ENCODE data around the gene NPTX2. TPM values are rescaled to one million over a fixed set of nuclear protein-coding genes. Genes with fewer than 3 reads are reported as not detected.

NPTX2 gene
- total RNA-seq, 1 experiment from 2014 or later: not detected

GRCh38 chr7:98599886-98600285 is 17.2 kb upstream of the NPTX2 start:
- TF ChIP-seq JUND (IDR thresholded peaks at IDR 0.05) (no peak), ZNF274 (IDR thresholded peaks at IDR 0.05; ENCODE audit: low read depth, low read length) (no peak), POLR2A (IDR thresholded peaks at IDR 0.05; ENCODE audit: borderline replicate concordance, extremely low read depth, insufficient read depth, insufficient read length) (no peak), MAX (IDR thresholded peaks at IDR 0.05) (no peak), EGR1 (IDR thresholded peaks at IDR 0.05; ENCODE audit: low read depth) (no peak), CEBPB (IDR thresholded peaks at IDR 0.05; ENCODE audit: low read depth) (no peak), FOSL1 (IDR thresholded peaks at IDR 0.05; ENCODE audit: low read depth) (no peak), TCF7L2 (IDR thresholded peaks at IDR 0.05; ENCODE audit: borderline replicate concordance, extremely low read depth, insufficient read depth, insufficient read length) (no peak), ZFX (IDR thresholded peaks at IDR 0.05) (no peak), YY1 (IDR thresholded peaks at IDR 0.05; ENCODE audit: extremely low read depth, insufficient replicate concordance, low read depth, low read length) (no peak), CBX3 (IDR thresholded peaks at IDR 0.05; ENCODE audit: low read depth) (no peak), POLR2AphosphoS5 (IDR thresholded peaks at IDR 0.05; ENCODE audit: low read depth, low read length) (no peak), SP1 (IDR thresholded peaks at IDR 0.05; ENCODE audit: low read depth) (no peak), ELF1 (IDR thresholded peaks at IDR 0.05; ENCODE audit: borderline replicate concordance, low read depth) (no peak), ATF3 (IDR thresholded peaks at IDR 0.05) (no peak), EZH2phosphoT487 (IDR thresholded peaks at IDR 0.05; ENCODE audit: borderline replicate concordance) (no peak), SIN3A (IDR thresholded peaks at IDR 0.05; ENCODE audit: low read depth) (no peak)
- TF ChIP-seq, protein P1, sequence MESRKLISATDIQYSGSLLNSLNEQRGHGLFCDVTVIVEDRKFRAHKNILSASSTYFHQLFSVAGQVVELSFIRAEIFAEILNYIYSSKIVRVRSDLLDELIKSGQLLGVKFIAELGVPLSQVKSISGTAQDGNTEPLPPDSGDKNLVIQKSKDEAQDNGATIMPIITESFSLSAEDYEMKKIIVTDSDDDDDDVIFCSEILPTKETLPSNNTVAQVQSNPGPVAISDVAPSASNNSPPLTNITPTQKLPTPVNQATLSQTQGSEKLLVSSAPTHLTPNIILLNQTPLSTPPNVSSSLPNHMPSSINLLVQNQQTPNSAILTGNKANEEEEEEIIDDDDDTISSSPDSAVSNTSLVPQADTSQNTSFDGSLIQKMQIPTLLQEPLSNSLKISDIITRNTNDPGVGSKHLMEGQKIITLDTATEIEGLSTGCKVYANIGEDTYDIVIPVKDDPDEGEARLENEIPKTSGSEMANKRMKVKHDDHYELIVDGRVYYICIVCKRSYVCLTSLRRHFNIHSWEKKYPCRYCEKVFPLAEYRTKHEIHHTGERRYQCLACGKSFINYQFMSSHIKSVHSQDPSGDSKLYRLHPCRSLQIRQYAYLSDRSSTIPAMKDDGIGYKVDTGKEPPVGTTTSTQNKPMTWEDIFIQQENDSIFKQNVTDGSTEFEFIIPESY (IDR thresholded peaks at IDR 0.05; ENCODE audit: extremely low read depth, insufficient replicate concordance, low read length): no peak
- Histone ChIP-seq H3K9ac (ENCODE audit: low read length) (no peak overlapping the region), H2AFZ (ENCODE audit: low read depth, low read length, poor library complexity, severe bottlenecking) (no peak overlapping the region), H3K9me3 (ENCODE audit: control insufficient read depth in 1 of 2, insufficient read depth in 1 of 2, low read depth in 1 of 2, low read length in 2 of 2) (no peaks in the 10 kb centered on the region), H4K20me1 (ENCODE audit: insufficient read depth) (no peaks in the 10 kb centered on the region), H3K9me2 (ENCODE audit: insufficient read depth) (no peaks in the 10 kb centered on the region), H3K79me2 (ENCODE audit: insufficient read depth, low read length) (no peaks in the 10 kb centered on the region), H3K27ac (ENCODE audit: low read depth, low read length) (no peak overlapping the region), H3K4me2 (ENCODE audit: low read length) (no peak overlapping the region), H3K4me1 (ENCODE audit: control insufficient read depth in 1 of 2, insufficient read depth in 2 of 2, low read length in 2 of 2) (no peaks in the 10 kb centered on the region), H3K4me3 (replicated peaks in 1 of 2; ENCODE audit: low read depth in 1 of 2, low read length in 2 of 2) (no peak overlapping the region), H3K36me3 (ENCODE audit: control insufficient read depth in 1 of 2, insufficient read depth in 2 of 2, low read length in 2 of 2) (no peaks in the 10 kb centered on the region), H3K27me3 (ENCODE audit: insufficient read depth, low read length) (peaks cover 8% of the 10 kb centered on the region)
- intact Hi-C loops (cut with micrococcal nuclease): no loop called here
- DNase-seq (ENCODE audit: low read depth, low spot score): no peak
- POLR2A ChIA-PET: no interaction called here
- no TSS peak for BruUV-seq (replicated peaks)
- RAD21 ChIA-PET (ENCODE audit: low non-redundant PET in 1 of 2, low total read pairs in 2 of 2, uncharacterized antibody in 2 of 2, unreplicated experiment in 2 of 2): no interaction called here
- CTCF ChIA-PET: no interaction called here
- ATAC-seq: no peak

All from HCT116 (cell line).